Naive thymus-derived CD8-positive, alpha-beta T cell (primary cell): ENCODE measurements around the gene EIF2S2. TPM values are rescaled to one million over a fixed set of nuclear protein-coding genes. Genes with fewer than 3 reads are reported as not detected.

Experiments used
- ATAC-seq, 2 donors: fragments of 150-1000 bp; cut with Tn5 transposase in 1 of 2; sonication (Bioruptor Pico), chemical (Tn5 transposase) in 1 of 2; 1 replicate in 1 of 2; 2 replicates in 1 of 2; pipeline ENCODE4 v1.10.0; 2021; ENCODE audit warnings: mild to moderate bottlenecking in 2 of 2, moderate library complexity in 2 of 2
- POLR2A ChIA-PET: fragments of 350-600 bp; sonication (Branson Sonifier 250); formaldehyde crosslinking; loops from one replicate; lab custom pipeline; 2021; ENCODE audit warnings: antibody characterized with exemption; lab: Charles Lee
- DNase-seq, 10 donors: peaks; one replicate each; pipeline versions ENCODE4 v3.0.0 to v3.0.0-alpha.2; 2020 to 2022
- H3K27ac Mint-ChIP-seq, 10 donors: one replicate each; pipeline ENCODE4 v1.8.0; 2020 to 2022; ENCODE audit warnings: mild to moderate bottlenecking in 10 of 10, mixed read lengths in 10 of 10, moderate library complexity in 4 of 10, inconsistent platforms in 1 of 10
- H3K27me3 Mint-ChIP-seq, 5 donors: one replicate each; pipeline ENCODE4 v1.8.0; 2021 to 2022; ENCODE audit warnings: mixed read lengths in 5 of 5
- H3K36me3 Mint-ChIP-seq, 3 donors: one replicate each; pipeline ENCODE4 v1.8.0; 2020 to 2022; ENCODE audit warnings: mixed read lengths in 3 of 3, mild to moderate bottlenecking in 2 of 3, inconsistent platforms in 1 of 3
- H3K4me1 Mint-ChIP-seq, 4 donors: one replicate each; pipeline ENCODE4 v1.8.0; 2021 to 2022; ENCODE audit warnings: mixed read lengths in 4 of 4
- H3K4me3 Mint-ChIP-seq, 10 donors: one replicate each; pipeline ENCODE4 v1.8.0; 2020 to 2022; ENCODE audit warnings: mild to moderate bottlenecking in 10 of 10, mixed read lengths in 10 of 10, moderate library complexity in 6 of 10, inconsistent platforms in 1 of 10
- H3K9me3 Mint-ChIP-seq, 9 donors: one replicate each; pipeline ENCODE4 v1.8.0; 2020 to 2022; ENCODE audit warnings: mixed read lengths in 9 of 9, mild to moderate bottlenecking in 3 of 9, inconsistent platforms in 1 of 9, moderate library complexity in 1 of 9
- microRNA-seq: library from miRNA; unstranded; fragments of <30 nt; microRNA quantifications from one replicate; pipeline ENCODE4 v1.2.0, GENCODE V29; 2022; ENCODE audit warnings: borderline microRNAs expressed
- polyA plus RNA-seq, 3 donors: library from polyadenylated mRNA; unstranded; fragments of 300-500 nt; fragmentation: Illumina TruSeq; gene quantifications; one replicate each; pipeline ENCODE4 v1.2.3, GENCODE V29; 2021
- total RNA-seq, 8 experiments: library from RNA in 2 of 8; stranded (reverse) in 2 of 8; gene quantifications; one replicate each; pipeline ENCODE4 v1.2.3 and lab custom pipeline; 2021 to 2026

Gene EIF2S2
- total and polyA plus RNA-seq, 5 experiments from 2014 or later: 17.5 to 66.5 (median 21.6) TPM

DNA sequence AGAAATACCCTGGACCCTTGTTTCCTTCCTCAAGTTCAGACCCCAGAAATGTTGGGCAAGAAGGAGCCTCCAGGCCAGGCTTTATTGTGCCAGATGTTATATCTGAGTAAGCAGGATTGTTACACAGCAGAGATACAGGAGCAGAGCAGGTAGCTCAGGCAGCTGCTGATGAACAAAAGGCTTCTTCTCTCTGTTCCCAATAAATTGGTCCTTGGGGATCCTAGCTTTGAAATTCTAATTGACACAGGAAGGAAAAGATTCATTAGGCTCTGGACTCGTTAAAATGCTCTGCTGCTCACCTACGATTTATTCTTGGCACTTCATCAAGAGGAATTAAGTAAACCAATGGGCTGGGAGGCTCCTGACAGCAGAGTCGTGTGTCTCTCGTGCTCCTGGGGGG is 64.1 kb downstream of the EIF2S2 start:
- POLR2A ChIA-PET: interaction anchor here (0.6 kb wide), 1 partner anchor 280 kb away, joined by 4 read pairs; no protein-coding TSS in a partner anchor
- Mint-ChIP-seq H3K9me3 (no peaks in the 10 kb centered on the region), H3K36me3 (peaks cover 0 to 32% (median 0%) of the 10 kb centered on the region in 3 donors), H3K4me1 (peaks cover 55 to 93% (median 91%) of the 10 kb centered on the region in 4 donors), H3K27me3 (no peaks in the 10 kb centered on the region), H3K27ac (peak overlapping the region in 1 of 10 donors; percentile 65), H3K4me3 (no peak overlapping the region)
- DNase-seq (no peak), ATAC-seq (no peak)

- POLR2A ChIA-PET: no interaction called here
- Mint-ChIP-seq H3K4me3 (peak overlapping the region in 1 of 10 donors; percentile 50), H3K27me3 (no peaks in the 10 kb centered on the region), H3K9me3 (no peaks in the 10 kb centered on the region), H3K27ac (peak overlapping the region in 5 of 10 donors; percentile 16 to 80 (median 38)), H3K36me3 (peaks cover 0 to 34% (median 0%) of the 10 kb centered on the region in 3 donors), H3K4me1 (peaks cover 56 to 93% (median 91%) of the 10 kb centered on the region in 4 donors)
- DNase-seq (no peak), ATAC-seq (no peak)
These were observed 64.9 kb downstream of the EIF2S2 start for GRCh38 chr20:34047010-34047687.

DNA sequence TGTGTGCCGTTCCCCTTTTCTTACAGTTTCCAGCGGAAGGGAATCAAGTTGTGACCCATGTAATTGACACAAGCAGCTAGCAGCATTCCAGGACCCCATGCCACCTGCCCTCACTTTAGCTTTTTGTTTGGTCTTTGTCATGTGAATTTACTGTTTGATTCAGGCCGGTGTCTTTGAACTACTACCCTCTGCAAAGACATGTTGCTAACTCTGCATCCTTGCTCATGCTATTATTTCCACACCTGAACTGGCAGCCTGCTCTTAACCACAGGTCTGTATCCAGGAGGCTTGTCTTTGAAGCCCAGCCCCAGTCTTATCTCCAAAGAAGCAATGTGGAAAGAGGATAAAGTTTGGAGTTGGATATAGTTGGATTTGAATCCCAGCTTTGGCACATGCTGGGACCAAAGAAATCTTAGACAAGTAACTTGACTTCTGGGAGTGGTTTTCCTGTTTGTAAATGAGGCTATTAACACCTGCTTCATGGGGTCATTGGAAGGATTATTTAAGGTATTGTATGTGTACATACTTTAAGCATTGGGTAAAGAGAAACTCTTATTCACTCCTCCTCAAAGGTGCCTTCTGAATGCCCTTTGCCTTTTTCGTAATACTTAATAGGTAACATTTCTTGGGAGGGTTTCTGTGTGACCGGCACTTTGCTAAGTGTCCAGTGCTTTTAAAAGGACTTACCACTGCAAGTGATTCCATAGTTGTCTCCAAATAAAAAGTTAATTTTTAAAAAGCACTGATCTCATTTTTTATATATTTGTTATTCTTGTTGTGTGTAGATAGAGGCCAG is 65.9 kb downstream of the EIF2S2 start:
- Mint-ChIP-seq H3K36me3 (peaks cover 0 to 38% (median 0%) of the 10 kb centered on the region in 3 donors), H3K27me3 (no peaks in the 10 kb centered on the region), H3K27ac (peak overlapping the region in 8 of 10 donors; percentile 15 to 62 (median 36)), H3K9me3 (no peaks in the 10 kb centered on the region), H3K4me3 (no peak overlapping the region), H3K4me1 (peaks cover 60 to 93% (median 91%) of the 10 kb centered on the region in 4 donors)
- POLR2A ChIA-PET: no interaction called here
- DNase-seq (no peak), ATAC-seq (no peak)

DNA sequence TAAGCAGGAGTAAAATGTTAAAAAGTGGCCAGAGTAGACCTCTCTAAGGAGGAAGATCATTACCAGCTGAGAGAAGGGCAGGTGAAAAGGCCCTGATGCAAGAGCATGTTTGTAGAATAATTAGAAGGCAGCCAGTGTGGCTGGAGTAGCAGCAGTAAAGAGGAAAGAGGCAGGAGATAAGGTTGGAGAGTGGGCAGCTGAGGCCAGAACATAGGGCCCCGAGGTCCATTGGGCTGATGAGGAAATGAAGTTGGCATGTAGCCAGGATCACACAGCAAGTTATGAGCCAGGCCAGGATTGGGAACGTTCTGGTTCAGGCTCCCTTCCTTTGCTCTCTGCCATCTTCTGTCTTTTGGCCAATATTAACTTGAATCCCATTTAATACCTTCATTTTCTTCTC is 66.7 kb downstream of the EIF2S2 start:
- Mint-ChIP-seq H3K36me3 (peaks cover 0 to 38% (median 0%) of the 10 kb centered on the region in 3 donors), H3K9me3 (no peaks in the 10 kb centered on the region), H3K4me3 (no peak overlapping the region), H3K27me3 (no peaks in the 10 kb centered on the region), H3K4me1 (peaks cover 64 to 93% (median 91%) of the 10 kb centered on the region in 4 donors), H3K27ac (peak overlapping the region in 6 of 10 donors; percentile 15 to 79 (median 41))
- DNase-seq (no peak), ATAC-seq (no peak)
- POLR2A ChIA-PET: interaction anchor here (2.2 kb wide), 1 partner anchor 53 kb away, joined by 9 read pairs; the partner anchor contains the start of gene RALY

DNA sequence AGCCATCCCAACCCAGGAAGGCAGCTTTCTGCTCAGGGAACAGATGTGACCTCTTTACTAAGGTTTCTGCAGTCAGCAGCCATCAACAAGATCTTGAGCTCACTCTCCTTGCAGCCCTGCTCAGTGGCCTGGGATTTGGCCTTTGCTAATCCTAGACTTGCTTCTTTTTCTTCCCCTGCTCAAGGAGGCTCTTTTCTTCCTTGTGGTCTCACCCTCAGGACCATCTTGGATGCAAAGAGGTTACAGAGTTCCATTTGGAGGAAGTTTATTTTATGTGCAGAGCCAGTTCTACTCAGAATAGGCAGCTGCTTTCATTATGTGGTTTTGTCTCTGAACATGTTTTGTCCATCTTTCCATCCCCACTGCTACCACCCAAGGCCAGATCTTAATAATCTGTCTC is 69.0 kb downstream of the EIF2S2 start:
- peaks cover 0 to 35% (median 2%) of the 10 kb centered on the region in 3 donors for H3K36me3 Mint-ChIP-seq
- no peaks in the 10 kb centered on the region for H3K9me3 Mint-ChIP-seq
- ATAC-seq (no peak), DNase-seq (no peak)
- H3K27ac Mint-ChIP-seq: peak overlapping the region; percentile 28 to 95 (median 55)
- POLR2A ChIA-PET: interaction anchor here (1.0 kb wide), 1 partner anchor 49 kb away, joined by 4 read pairs; the partner anchor contains the start of gene RALY
- no peak overlapping the region for H3K4me3 Mint-ChIP-seq
- peaks cover 62 to 95% (median 90%) of the 10 kb centered on the region in 4 donors for H3K4me1 Mint-ChIP-seq
- H3K27me3 Mint-ChIP-seq: no peaks in the 10 kb centered on the region

- no peaks in the 10 kb centered on the region for H3K27me3 Mint-ChIP-seq
- H3K4me3 Mint-ChIP-seq: peak overlapping the region in 5 of 10 donors; percentile 0 to 56 (median 31)
- H3K9me3 Mint-ChIP-seq: no peaks in the 10 kb centered on the region
- peak; percentile 49 to 98 for ATAC-seq
- peak overlapping the region in 9 of 10 donors; percentile 33 to 95 (median 79) for H3K27ac Mint-ChIP-seq
- H3K36me3 Mint-ChIP-seq: peaks cover 0 to 31% (median 2%) of the 10 kb centered on the region in 3 donors
- H3K4me1 Mint-ChIP-seq: peaks cover 60 to 94% (median 90%) of the 10 kb centered on the region in 4 donors
- DNase-seq: peak in 4 of 10 donors; percentile 32 to 44 (median 38)
- POLR2A ChIA-PET: interaction anchor here (0.6 to 1.0 kb wide), 2 partner anchors 17 to 49 kb away, joined by 3 to 4 read pairs; partner anchors contain the start of gene RALY
These were observed 69.8 kb downstream of the EIF2S2 start for GRCh38 chr20:34042262-34042661.

GRCh38 chr20:34041226-34041625 is 70.8 kb downstream of the EIF2S2 start:
- POLR2A ChIA-PET: no interaction called here
- ATAC-seq (no peak), DNase-seq (no peak)
- H3K27me3 Mint-ChIP-seq: no peaks in the 10 kb centered on the region
- H3K36me3 Mint-ChIP-seq: peaks cover 0 to 24% (median 2%) of the 10 kb centered on the region in 3 donors
- H3K4me1 Mint-ChIP-seq: peaks cover 64 to 97% (median 93%) of the 10 kb centered on the region in 4 donors
- peak overlapping the region in 8 of 10 donors; percentile 11 to 95 (median 83) for H3K27ac Mint-ChIP-seq
- H3K4me3 Mint-ChIP-seq: peak overlapping the region in 4 of 10 donors; percentile 6 to 35 (median 32)
- H3K9me3 Mint-ChIP-seq: no peaks in the 10 kb centered on the region

- ATAC-seq (no peak), DNase-seq (no peak)
- Mint-ChIP-seq H3K4me3 (peak overlapping the region in 2 of 10 donors; percentile 4 to 12), H3K4me1 (peaks cover 62 to 97% (median 93%) of the 10 kb centered on the region in 4 donors), H3K9me3 (no peaks in the 10 kb centered on the region), H3K27me3 (no peaks in the 10 kb centered on the region), H3K36me3 (peaks cover 0 to 21% (median 2%) of the 10 kb centered on the region in 3 donors), H3K27ac (peak overlapping the region in 6 of 10 donors; percentile 15 to 71 (median 58))
- POLR2A ChIA-PET: no interaction called here
These were observed 71.6 kb downstream of the EIF2S2 start for GRCh38 chr20:34040300-34040995.

Small RNA genes within 50 kb of the gene (microRNA-seq; reads per million reads assigned to microRNA genes)
- gene MIR4755: not detected

Other genes starting within 250 kb of the EIF2S2 start
- 100 to 1,000 TPM; 105 to 112 TPM for gene RALY, start 118.3 kb downstream of the EIF2S2 start, total RNA-seq
- 100 to 1,000 TPM; 175 to 211 (median 181) TPM for gene RALY, start 118.3 kb downstream of the EIF2S2 start, polyA plus RNA-seq
- gene ASIP, start 129.2 kb upstream of the EIF2S2 start, total RNA-seq: not detected
- gene ASIP, start 129.2 kb upstream of the EIF2S2 start, polyA plus RNA-seq: not detected
- gene AHCY, start 191.1 kb upstream of the EIF2S2 start, total RNA-seq: 10 to 100 TPM; 26.8 to 27.2 TPM
- 10 to 100 TPM; 30.5 to 40.8 (median 37.4) TPM for gene AHCY, start 191.1 kb upstream of the EIF2S2 start, polyA plus RNA-seq